Uterus (tissue), 2 donors: Measurements from ENCODE around the gene PDK1.

ENCODE experiments used
- CTCF ChIP-seq, 4 experiments: fragments of 200-600 bp in 2 of 4; fragments of 450-650 bp in 2 of 4; sonication (generic) in 2 of 4; IDR thresholded peaks; one replicate each; pipeline ENCODE4 v1.5.1; 2016 to 2019; ENCODE audit warnings: antibody characterized with exemption in 4 of 4, mild to moderate bottlenecking in 2 of 4, moderate library complexity in 1 of 4
- POLR2A ChIP-seq, 2 donors: fragments of 450-650 bp; IDR thresholded peaks; one replicate each; pipeline ENCODE4 v1.6.1; 2016; ENCODE audit warnings: antibody characterized with exemption in 2 of 2, mild to moderate bottlenecking in 1 of 2, moderate library complexity in 1 of 2

DNA sequence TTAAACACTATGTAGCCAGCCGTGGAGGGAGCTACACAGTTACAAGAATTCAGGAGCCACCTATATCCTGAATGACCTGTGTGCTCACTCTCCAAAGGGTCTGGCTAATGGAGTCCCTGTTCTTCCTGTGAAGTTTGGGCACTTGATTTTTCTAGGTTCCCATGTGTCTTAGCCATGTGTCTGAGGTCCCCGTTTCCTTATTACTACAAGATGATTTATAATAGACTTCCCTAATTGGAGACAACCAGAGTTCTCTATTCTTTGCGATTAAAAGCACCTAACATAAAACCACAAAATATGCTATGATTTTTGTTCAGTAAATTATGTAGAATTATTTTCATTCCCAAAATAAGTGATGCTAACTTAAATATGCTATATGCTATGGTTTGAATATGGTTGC lies 83.4 kb downstream of the PDK1 start:
- TF ChIP-seq CTCF (IDR thresholded peaks at IDR 0.05) (no peak), POLR2A (IDR thresholded peaks at IDR 0.05) (no peak)
